ENCODE data around the gene KRTAP19-7.

KRTAP19-7 gene

GRCh38 chr21:30592140-30592539, 31.0 kb upstream of the KRTAP19-7 start, which contains the start of gene KRTAP6-3:
Gene KRTAP6-3 (plus strand): TSS chr21:30592440. CDS start chr21:30592446, 6 bp downstream.
- H3K27me3 ChIP-seq (ENCODE audit: insufficient read depth, poor library complexity, severe bottlenecking) = no peaks in the 10 kb centered on the region
- no peak within 1 kb of the TSS for H3K27ac ChIP-seq (replicated peaks)
- no peak within 1 kb of the TSS for H3K4me3 ChIP-seq (replicated peaks; ENCODE audit: insufficient read depth, low read length)
- no peak for DNase-seq (ENCODE audit: low read depth in 1 of 2, low spot score in 1 of 2)
- TF ChIP-seq SPI1 (IDR thresholded peaks at IDR 0.05; ENCODE audit: borderline replicate concordance, low read depth) (no peak), POLR2AphosphoS5 (IDR thresholded peaks at IDR 0.05; ENCODE audit: low read depth) (no peak), CTCF (IDR thresholded peaks at IDR 0.05; ENCODE audit: insufficient read depth, low read length) (no peak), GABPA (IDR thresholded peaks at IDR 0.05; ENCODE audit: low read depth) (no peak), REST (IDR thresholded peaks at IDR 0.05; ENCODE audit: insufficient replicate concordance, low read depth) (no peak)

GRCh38 chr21:30590297-30590696, 29.2 kb upstream of the KRTAP19-7 start, which contains the start of gene KRTAP22-2:
Gene KRTAP22-2 (minus strand): TSS chr21:30590397.
- TF ChIP-seq CTCF (IDR thresholded peaks at IDR 0.05; ENCODE audit: insufficient read depth, low read length) = no peak
- no peak for TF ChIP-seq GABPA (IDR thresholded peaks at IDR 0.05; ENCODE audit: low read depth)
- no peak for TF ChIP-seq SPI1 (IDR thresholded peaks at IDR 0.05; ENCODE audit: borderline replicate concordance, low read depth)
- no peak for TF ChIP-seq REST (IDR thresholded peaks at IDR 0.05; ENCODE audit: insufficient replicate concordance, low read depth)
- TF ChIP-seq POLR2AphosphoS5 (IDR thresholded peaks at IDR 0.05; ENCODE audit: low read depth) = no peak
- no peak within 1 kb of the TSS for H3K4me3 ChIP-seq (replicated peaks; ENCODE audit: insufficient read depth, low read length)
- H3K27ac ChIP-seq (replicated peaks) = no peak within 1 kb of the TSS
- no peaks in the 10 kb centered on the region for H3K27me3 ChIP-seq (ENCODE audit: insufficient read depth, poor library complexity, severe bottlenecking)
- DNase-seq (ENCODE audit: low read depth in 1 of 2, low spot score in 1 of 2) = no peak

- H3K27ac ChIP-seq (replicated peaks) = no peak overlapping the region
- H3K27me3 ChIP-seq (ENCODE audit: insufficient read depth, poor library complexity, severe bottlenecking) = no peaks in the 10 kb centered on the region
- TF ChIP-seq CTCF (IDR thresholded peaks at IDR 0.05; ENCODE audit: insufficient read depth, low read length) = no peak
- no peak for TF ChIP-seq POLR2AphosphoS5 (IDR thresholded peaks at IDR 0.05; ENCODE audit: low read depth)
- TF ChIP-seq SPI1 (IDR thresholded peaks at IDR 0.05; ENCODE audit: borderline replicate concordance, low read depth) = no peak
- no peak for TF ChIP-seq GABPA (IDR thresholded peaks at IDR 0.05; ENCODE audit: low read depth)
- TF ChIP-seq REST (IDR thresholded peaks at IDR 0.05; ENCODE audit: insufficient replicate concordance, low read depth) = no peak
- no peak for DNase-seq (ENCODE audit: low read depth in 1 of 2, low spot score in 1 of 2)
- H3K4me3 ChIP-seq (replicated peaks; ENCODE audit: insufficient read depth, low read length) = no peak overlapping the region
These were observed 21.8 kb upstream of the KRTAP19-7 start for GRCh38 chr21:30582870-30583269.
